H9 (cell line): ENCODE results near the gene ECHDC1. TPM values are rescaled to one million over a fixed set of nuclear protein-coding genes. Genes with fewer than 3 reads are reported as not detected.

ENCODE experiments used
- DNase-seq: peaks from one replicate; pipeline ENCODE4 v3.0.0-alpha.2; 2017
- H2AFZ ChIP-seq: one replicate; pipeline ENCODE4 v1.6.1; 2013; ENCODE audit warnings: mild to moderate bottlenecking, low read length, control low read depth, moderate library complexity
- H2AK5ac ChIP-seq: 2 replicates; pipeline ENCODE4 v1.6.1; 2013; ENCODE audit warnings: low read length, control low read depth, mixed read lengths; ENCODE audit not compliant: insufficient read length
- H2BK120ac ChIP-seq: one replicate; pipeline ENCODE4 v1.6.1; 2013; ENCODE audit warnings: low read depth, mild to moderate bottlenecking, low read length, control low read depth, inconsistent platforms; ENCODE audit not compliant: poor library complexity, severe bottlenecking
- H2BK12ac ChIP-seq: 2 replicates; pipeline ENCODE4 v1.6.1; 2013; ENCODE audit warnings: low read length, control low read depth, mixed read lengths, low read depth; ENCODE audit not compliant: insufficient read length
- H2BK15ac ChIP-seq: 2 replicates; pipeline ENCODE4 v1.6.1; 2013; ENCODE audit warnings: low read depth, low read length, control low read depth
- H2BK20ac ChIP-seq: one replicate; pipeline ENCODE4 v1.6.1; 2013; ENCODE audit warnings: low read depth, mild to moderate bottlenecking, low read length, control low read depth, inconsistent platforms; ENCODE audit not compliant: poor library complexity, severe bottlenecking
- H2BK5ac ChIP-seq: 2 replicates; pipeline ENCODE4 v1.6.1; 2013; ENCODE audit warnings: low read length, control low read depth, mixed read lengths; ENCODE audit not compliant: insufficient read length
- H3K14ac ChIP-seq: 2 replicates; pipeline ENCODE4 v1.6.1; 2013; ENCODE audit warnings: low read length, control low read depth; ENCODE audit not compliant: insufficient read depth
- H3K18ac ChIP-seq: 2 replicates; pipeline ENCODE4 v1.6.1; 2013; ENCODE audit warnings: low read depth, mild to moderate bottlenecking, mixed read lengths, low read length, control low read depth; ENCODE audit not compliant: insufficient read length
- H3K23ac ChIP-seq: 2 replicates; pipeline ENCODE4 v1.6.1; 2013; ENCODE audit warnings: low read length, control low read depth, mixed read lengths, low read depth; ENCODE audit not compliant: insufficient read length
- H3K23me2 ChIP-seq: 2 replicates; pipeline ENCODE4 v1.6.1; 2013; ENCODE audit warnings: low read depth, mild to moderate bottlenecking, mixed read lengths, low read length, control low read depth; ENCODE audit not compliant: insufficient read length, poor library complexity, severe bottlenecking
- H3K27ac ChIP-seq: 2 replicates; pipeline ENCODE4 v1.5.1; 2013; ENCODE audit warnings: low read length, control low read depth, mixed read lengths, low read depth; ENCODE audit not compliant: insufficient read length
- H3K27me3 ChIP-seq: 2 replicates; pipeline ENCODE4 v1.6.1; 2013; ENCODE audit warnings: low read length, control low read depth, inconsistent platforms; ENCODE audit not compliant: insufficient read depth
- H3K4ac ChIP-seq: 2 replicates; pipeline ENCODE4 v1.6.1; 2013; ENCODE audit warnings: low read depth, mild to moderate bottlenecking, control low read depth, inconsistent platforms, low read length, moderate library complexity
- H3K4me1 ChIP-seq: 2 replicates; pipeline ENCODE4 v1.6.1; 2013; ENCODE audit warnings: low read length, control low read depth, inconsistent platforms; ENCODE audit not compliant: insufficient read depth
- H3K4me2 ChIP-seq: 2 replicates; pipeline ENCODE4 v1.6.1; 2013; ENCODE audit warnings: low read length, control low read depth, mixed read lengths; ENCODE audit not compliant: insufficient read length, insufficient read depth
- H3K56ac ChIP-seq: 2 replicates; pipeline ENCODE4 v1.6.1; 2013; ENCODE audit warnings: low read depth, mild to moderate bottlenecking, mixed read lengths, low read length, control low read depth; ENCODE audit not compliant: insufficient read length
- H3K79me1 ChIP-seq: 2 replicates; pipeline ENCODE4 v1.6.1; 2013; ENCODE audit warnings: low read depth, mild to moderate bottlenecking, moderate library complexity, low read length, control low read depth, inconsistent platforms; ENCODE audit not compliant: insufficient read depth, poor library complexity, severe bottlenecking
- H3K79me2 ChIP-seq: 2 replicates; pipeline ENCODE4 v1.6.1; 2013; ENCODE audit warnings: low read length, control low read depth, inconsistent platforms; ENCODE audit not compliant: insufficient read depth
- H3K9ac ChIP-seq: 2 replicates; pipeline ENCODE4 v1.6.1; 2013; ENCODE audit warnings: low read length, control low read depth, mixed read lengths; ENCODE audit not compliant: insufficient read length; ENCODE audit errors: extremely low read depth
- H3K9me3 ChIP-seq: one replicate; pipeline ENCODE4 v1.6.1; 2013; ENCODE audit warnings: low read depth, low read length, inconsistent platforms; ENCODE audit not compliant: control insufficient read depth
- H3T11ph ChIP-seq: one replicate; pipeline ENCODE4 v1.6.1; 2013; ENCODE audit warnings: mild to moderate bottlenecking, low read length, control low read depth, inconsistent platforms
- H4K20me1 ChIP-seq: one replicate; pipeline ENCODE4 v1.6.1; 2013; ENCODE audit not compliant: control insufficient read depth, insufficient read length, insufficient read depth
- H4K5ac ChIP-seq: 2 replicates; pipeline ENCODE4 v1.6.1; 2013; ENCODE audit warnings: low read depth, mild to moderate bottlenecking, mixed read lengths, low read length, control low read depth; ENCODE audit not compliant: insufficient read length
- H4K8ac ChIP-seq: replicated peaks from 2 replicates; pipeline ENCODE4 v1.6.1; 2013; ENCODE audit warnings: low read length, control low read depth, mixed read lengths, low read depth; ENCODE audit not compliant: insufficient read length
- H4K91ac ChIP-seq: 2 replicates; pipeline ENCODE4 v1.6.1; 2013; ENCODE audit warnings: low read depth, mild to moderate bottlenecking, moderate library complexity, mixed read lengths, low read length, control low read depth; ENCODE audit not compliant: insufficient read length
- H3K27ac Mint-ChIP-seq, 3 experiments: 2 replicates in 2 of 3; 3 replicates in 1 of 3; pipeline ENCODE4 v1.8.0; 2020 to 2021; ENCODE audit warnings: mixed read lengths in 3 of 3, mild to moderate bottlenecking in 1 of 3, moderate library complexity in 1 of 3
- H3K27me3 Mint-ChIP-seq: 2 replicates; pipeline ENCODE4 v1.8.0; 2021; ENCODE audit warnings: low read depth, mild to moderate bottlenecking, moderate library complexity, mixed read lengths
- H3K36me3 Mint-ChIP-seq, 3 experiments: 2 replicates in 2 of 3; 3 replicates in 1 of 3; pipeline ENCODE4 v1.8.0; 2020 to 2021; ENCODE audit warnings: low read depth in 3 of 3, mixed read lengths in 3 of 3; ENCODE audit not compliant: insufficient read depth in 1 of 3
- H3K4me1 Mint-ChIP-seq, 2 experiments: 2 replicates each; pipeline ENCODE4 v1.8.0; 2020; ENCODE audit warnings: mixed read lengths in 2 of 2
- H3K4me3 Mint-ChIP-seq, 2 experiments: 2 replicates in 1 of 2; 3 replicates in 1 of 2; pipeline ENCODE4 v1.8.0; 2020 to 2021; ENCODE audit warnings: mild to moderate bottlenecking in 2 of 2, mixed read lengths in 2 of 2, moderate library complexity in 1 of 2
- H3K9me3 Mint-ChIP-seq, 2 experiments: 2 replicates in 1 of 2; 3 replicates in 1 of 2; pipeline ENCODE4 v1.8.0; 2020; ENCODE audit warnings: mild to moderate bottlenecking in 2 of 2, mixed read lengths in 2 of 2, moderate library complexity in 1 of 2
- WGBS: extraction: QIAGEN DNeasy Blood & Tissue Kit; methylation state at CpG from one replicate; pipeline ENCODE4 v1.1.7; 2013; ENCODE audit warnings: missing lambda C conversion rate, low lambda C conversion rate, mixed read lengths; ENCODE audit not compliant: insufficient read length; ENCODE audit errors: extremely low coverage; 5-methylcytosine and 5-hydroxymethylcytosine counted together
- total RNA-seq: library from RNA; stranded (reverse); gene quantifications from 2 replicates; pipeline ENCODE4 v1.2.1, GENCODE V29; 2021
- TF ChIP-seq, protein P1 (sequence below): fragments of 200-600 bp; sonication (generic); conservative IDR thresholded peaks from 3 replicates; pipeline ENCODE4 v1.8.0; 2021; ENCODE audit warnings: antibody characterized with exemption, mild to moderate bottlenecking

ECHDC1 gene
- total RNA-seq, 1 experiment from 2014 or later, result 47.8 TPM

DNA sequence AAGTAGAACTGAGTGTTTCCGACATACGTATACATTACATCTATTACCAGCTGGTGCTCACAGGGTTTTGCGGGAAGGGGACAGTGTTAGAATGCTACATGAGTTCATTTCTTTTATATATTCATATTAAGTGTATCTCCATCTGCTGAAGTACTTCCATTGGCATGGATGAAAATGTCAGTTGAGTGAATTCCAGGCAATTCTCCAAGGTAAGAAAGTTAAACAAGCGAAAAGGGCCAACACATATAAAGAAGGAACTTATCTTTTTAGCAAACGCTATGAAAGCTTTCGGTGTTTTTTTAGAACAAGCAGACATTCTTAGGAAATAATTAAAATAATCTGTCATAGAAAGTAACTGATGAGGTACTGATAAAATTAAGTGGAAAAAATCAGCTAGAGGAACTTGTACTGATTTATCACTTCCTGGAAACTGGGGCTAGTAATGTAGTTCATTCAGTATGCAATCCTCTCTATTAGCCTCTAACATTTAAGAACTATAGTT is 42.2 kb downstream of the ECHDC1 start:
- no peak overlapping the region for H2BK120ac ChIP-seq

More for the DNA sequence above, 42.2 kb downstream of the ECHDC1 start:
- Histone ChIP-seq H2AFZ (no peak overlapping the region), H3K4me1 (no peaks in the 10 kb centered on the region), H2BK20ac (no peak overlapping the region), H3K14ac (no peak overlapping the region), H3K4me2 (no peak overlapping the region), H3K79me2 (0 out of 2 replicates have a peak, but pooled peaks cover 1% of the 10 kb centered on the region), H4K91ac (no peak overlapping the region), H3K9ac (no peak overlapping the region), H2BK12ac (no peak overlapping the region), H3T11ph (no peak overlapping the region), H3K27ac (no peak overlapping the region), H3K56ac (no peak overlapping the region), H3K4ac (no peak overlapping the region), H3K18ac (no peak overlapping the region), H4K5ac (no peak overlapping the region), H3K27me3 (no peaks in the 10 kb centered on the region), H3K79me1 (no peaks in the 10 kb centered on the region), H3K9me3 (no peaks in the 10 kb centered on the region), H4K8ac (no peak overlapping the region), H2AK5ac (no peak overlapping the region), H2BK15ac (no peak overlapping the region), H3K23me2 (no peaks in the 10 kb centered on the region), H2BK5ac (no peak overlapping the region), H3K23ac (no peak overlapping the region), H4K20me1 (no peaks in the 10 kb centered on the region)
- whole genome bisulfite sequencing, result no CpG with 5 or more reads among the region's 6 CpGs
- no peak for DNase-seq
- peaks cover 7 to 15% of the 10 kb centered on the region in 2 experiments; a peak in 3 of 4 replicates for H3K4me1 Mint-ChIP-seq
- no peak overlapping the region for H3K4me3 Mint-ChIP-seq
- peaks cover 3% of the 10 kb centered on the region in 2 experiments; a peak in 2 of 5 replicates for H3K9me3 Mint-ChIP-seq
- H3K27ac Mint-ChIP-seq, result no peak overlapping the region
- TF ChIP-seq, protein P1, sequence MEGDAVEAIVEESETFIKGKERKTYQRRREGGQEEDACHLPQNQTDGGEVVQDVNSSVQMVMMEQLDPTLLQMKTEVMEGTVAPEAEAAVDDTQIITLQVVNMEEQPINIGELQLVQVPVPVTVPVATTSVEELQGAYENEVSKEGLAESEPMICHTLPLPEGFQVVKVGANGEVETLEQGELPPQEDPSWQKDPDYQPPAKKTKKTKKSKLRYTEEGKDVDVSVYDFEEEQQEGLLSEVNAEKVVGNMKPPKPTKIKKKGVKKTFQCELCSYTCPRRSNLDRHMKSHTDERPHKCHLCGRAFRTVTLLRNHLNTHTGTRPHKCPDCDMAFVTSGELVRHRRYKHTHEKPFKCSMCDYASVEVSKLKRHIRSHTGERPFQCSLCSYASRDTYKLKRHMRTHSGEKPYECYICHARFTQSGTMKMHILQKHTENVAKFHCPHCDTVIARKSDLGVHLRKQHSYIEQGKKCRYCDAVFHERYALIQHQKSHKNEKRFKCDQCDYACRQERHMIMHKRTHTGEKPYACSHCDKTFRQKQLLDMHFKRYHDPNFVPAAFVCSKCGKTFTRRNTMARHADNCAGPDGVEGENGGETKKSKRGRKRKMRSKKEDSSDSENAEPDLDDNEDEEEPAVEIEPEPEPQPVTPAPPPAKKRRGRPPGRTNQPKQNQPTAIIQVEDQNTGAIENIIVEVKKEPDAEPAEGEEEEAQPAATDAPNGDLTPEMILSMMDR, result no peak
- H3K36me3 Mint-ChIP-seq, result peaks cover 3 to 20% (median 13%) of the 10 kb centered on the region in 3 experiments; a peak in 6 of 7 replicates
- no peaks in the 10 kb centered on the region for H3K27me3 Mint-ChIP-seq
